ENCODE results near the gene YY2.

Gene YY2

GRCh38 chrX:21875013-21875412 is 19.2 kb downstream of the YY2 start:
- no peak for DNase-seq (ENCODE audit: low read depth)

GRCh38 chrX:21881881-21882574 is 26.2 kb downstream of the YY2 start:
- DNase-seq (ENCODE audit: low read depth) = no peak

DNA sequence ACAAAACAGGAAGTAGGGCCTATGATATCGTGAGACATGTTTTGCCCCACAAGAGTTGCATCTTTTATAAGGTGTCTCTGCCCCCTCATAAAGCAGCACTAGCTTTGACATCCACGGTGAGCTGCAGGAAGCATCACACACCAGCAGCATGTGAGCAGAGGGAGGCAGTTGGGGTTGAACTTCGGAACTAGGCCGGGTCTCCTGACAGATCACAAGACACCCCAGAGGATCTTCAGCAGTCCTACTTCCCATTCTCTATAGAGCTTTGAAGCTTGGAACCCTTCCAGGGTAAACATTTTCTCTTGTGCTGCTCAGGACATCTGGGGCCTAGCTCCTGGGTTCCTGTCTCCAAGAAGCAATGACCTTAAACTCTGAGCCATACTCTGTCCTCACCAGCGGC is 27.5 kb downstream of the YY2 start:
- no peak for DNase-seq (ENCODE audit: low read depth)

- peak; percentile 29 for DNase-seq (ENCODE audit: low read depth)
These were observed 29.8 kb downstream of the YY2 start for GRCh38 chrX:21885568-21885967.

DNA sequence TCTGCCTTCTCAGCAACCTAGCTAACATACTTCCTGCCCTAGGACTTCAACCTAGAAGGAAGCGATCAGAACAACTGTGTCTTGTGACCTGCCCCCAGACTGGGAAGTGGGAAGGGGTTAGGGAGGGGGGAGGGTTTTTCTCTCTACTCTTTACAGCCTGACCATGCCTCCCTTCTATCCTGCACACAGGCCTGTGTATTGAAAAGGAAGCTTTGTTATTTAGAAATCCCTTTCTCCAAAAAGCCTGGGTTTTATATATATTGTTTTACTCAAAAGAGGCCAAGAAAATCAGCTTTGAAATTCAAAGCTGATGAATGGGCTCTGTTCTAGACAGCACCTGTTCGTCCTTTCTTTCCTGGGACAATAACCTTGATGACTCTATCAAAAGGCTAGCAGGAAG is 49.5 kb downstream of the YY2 start:
- no peak for DNase-seq (ENCODE audit: low read depth)

DNA sequence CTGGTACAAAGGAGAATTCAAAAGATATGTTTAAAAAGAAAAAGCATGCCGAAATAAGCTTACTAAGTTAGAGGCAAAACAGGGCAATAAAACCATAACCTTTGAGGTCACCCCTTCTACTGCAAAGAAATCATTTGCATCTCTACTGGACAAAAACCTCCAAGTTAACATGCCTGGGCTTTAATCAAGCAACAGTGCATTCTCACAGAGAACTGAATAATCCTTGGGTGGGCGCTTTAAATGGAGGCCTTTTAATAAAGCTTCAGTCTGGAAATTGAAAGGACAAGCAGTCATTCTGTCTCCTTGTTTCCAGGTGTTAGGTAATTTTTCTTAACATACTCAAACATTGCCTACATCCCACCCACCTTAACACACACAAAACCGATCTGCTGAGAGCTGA is 50.2 kb downstream of the YY2 start:
- DNase-seq (ENCODE audit: low read depth) = no peak

GRCh38 chrX:21907260-21907659 is 51.5 kb downstream of the YY2 start:
- DNase-seq (ENCODE audit: low read depth) = no peak
